ENCODE measurements around the gene ZNF785. TPM values are rescaled to one million over a fixed set of nuclear protein-coding genes. Genes with fewer than 3 reads are reported as not detected.

ZNF785 gene
- total and polyA plus RNA-seq, 2 of the 13 experiments (the other 11 are each of a cell fraction or from before 2014, with no cell fraction given), result 0.01 TPM; not detected in 1

GRCh38 chr16:30557957-30558788 is 27.3 kb downstream of the ZNF785 start, which contains the start of gene ZNF764 (continued):
- TF ChIP-seq ZHX1 (CRISPR knock-in tag; IDR thresholded peaks at IDR 0.05; ENCODE audit: low read depth) (peak; percentile 98), NFKBIZ (CRISPR knock-in tag; IDR thresholded peaks at IDR 0.05) (peak; percentile 23; the same call in 1 of the 2 replicates), ZNF577 (CRISPR knock-in tag; IDR thresholded peaks at IDR 0.05; ENCODE audit: borderline replicate concordance, low read depth) (no peak), ZNF414 (CRISPR knock-in tag; IDR thresholded peaks at IDR 0.05) (peak; percentile 98), ATF3 (CRISPR knock-in tag; IDR thresholded peaks at IDR 0.05) (0 out of 2 replicates have a peak, but pooled peaks have one; percentile 32), ZNF292 (CRISPR knock-in tag; IDR thresholded peaks at IDR 0.05; ENCODE audit: borderline replicate concordance, low read depth) (peak; percentile 69; the same call in 1 of the 2 replicates), RARG (CRISPR knock-in tag; IDR thresholded peaks at IDR 0.05; ENCODE audit: low read depth) (no peak), NFE2 (CRISPR knock-in tag; IDR thresholded peaks at IDR 0.05) (no peak), PAWR (CRISPR knock-in tag; IDR thresholded peaks at IDR 0.05; ENCODE audit: borderline replicate concordance) (no peak), REXO4 (CRISPR knock-in tag; IDR thresholded peaks at IDR 0.05; ENCODE audit: borderline replicate concordance) (no peak; the same call in 1 of the 2 replicates), ZNF678 (CRISPR knock-in tag; IDR thresholded peaks at IDR 0.05) (peak; percentile 76; the same call in 1 of the 2 replicates), TRIM22 (IDR thresholded peaks at IDR 0.05) (no peak), YEATS2 (CRISPR knock-in tag; IDR thresholded peaks at IDR 0.05; ENCODE audit: borderline replicate concordance) (peak; percentile 85; the same call in 1 of the 2 replicates), ZNF30 (CRISPR knock-in tag; IDR thresholded peaks at IDR 0.05) (no peak; the same call in 1 of the 2 replicates), GRHL1 (CRISPR knock-in tag; conservative IDR thresholded peaks at IDR 0.05) (no peak), ZSCAN12 (CRISPR knock-in tag; IDR thresholded peaks at IDR 0.05) (no peak), HMGA1 (CRISPR knock-in tag; conservative IDR thresholded peaks at IDR 0.05) (no peak), TCF12 (IDR thresholded peaks at IDR 0.05) (no peak), TCF12 (CRISPR knock-in tag; IDR thresholded peaks at IDR 0.05) (peak; percentile 92), ZFP41 (CRISPR knock-in tag; IDR thresholded peaks at IDR 0.05; ENCODE audit: borderline replicate concordance) (no peak; the same call in 1 of the 2 replicates), CEBPG (CRISPR knock-in tag; IDR thresholded peaks at IDR 0.05) (peak; percentile 14; the same call in 1 of the 2 replicates), HHEX (CRISPR knock-in tag; IDR thresholded peaks at IDR 0.05) (0 out of 2 replicates have a peak, but pooled peaks have one; percentile 14), ZNF576 (CRISPR knock-in tag; IDR thresholded peaks at IDR 0.05) (peak; percentile 56; the same call in 1 of the 2 replicates)
